Limb (tissue), 2 donors: ENCODE results near the gene CHD6.

Experiments used
- DNase-seq, 2 donors: peaks; one replicate each; pipeline ENCODE4 v3.0.0-alpha.2; 2016; ENCODE audit errors: extremely low spot score in 2 of 2

Gene CHD6, protein sequence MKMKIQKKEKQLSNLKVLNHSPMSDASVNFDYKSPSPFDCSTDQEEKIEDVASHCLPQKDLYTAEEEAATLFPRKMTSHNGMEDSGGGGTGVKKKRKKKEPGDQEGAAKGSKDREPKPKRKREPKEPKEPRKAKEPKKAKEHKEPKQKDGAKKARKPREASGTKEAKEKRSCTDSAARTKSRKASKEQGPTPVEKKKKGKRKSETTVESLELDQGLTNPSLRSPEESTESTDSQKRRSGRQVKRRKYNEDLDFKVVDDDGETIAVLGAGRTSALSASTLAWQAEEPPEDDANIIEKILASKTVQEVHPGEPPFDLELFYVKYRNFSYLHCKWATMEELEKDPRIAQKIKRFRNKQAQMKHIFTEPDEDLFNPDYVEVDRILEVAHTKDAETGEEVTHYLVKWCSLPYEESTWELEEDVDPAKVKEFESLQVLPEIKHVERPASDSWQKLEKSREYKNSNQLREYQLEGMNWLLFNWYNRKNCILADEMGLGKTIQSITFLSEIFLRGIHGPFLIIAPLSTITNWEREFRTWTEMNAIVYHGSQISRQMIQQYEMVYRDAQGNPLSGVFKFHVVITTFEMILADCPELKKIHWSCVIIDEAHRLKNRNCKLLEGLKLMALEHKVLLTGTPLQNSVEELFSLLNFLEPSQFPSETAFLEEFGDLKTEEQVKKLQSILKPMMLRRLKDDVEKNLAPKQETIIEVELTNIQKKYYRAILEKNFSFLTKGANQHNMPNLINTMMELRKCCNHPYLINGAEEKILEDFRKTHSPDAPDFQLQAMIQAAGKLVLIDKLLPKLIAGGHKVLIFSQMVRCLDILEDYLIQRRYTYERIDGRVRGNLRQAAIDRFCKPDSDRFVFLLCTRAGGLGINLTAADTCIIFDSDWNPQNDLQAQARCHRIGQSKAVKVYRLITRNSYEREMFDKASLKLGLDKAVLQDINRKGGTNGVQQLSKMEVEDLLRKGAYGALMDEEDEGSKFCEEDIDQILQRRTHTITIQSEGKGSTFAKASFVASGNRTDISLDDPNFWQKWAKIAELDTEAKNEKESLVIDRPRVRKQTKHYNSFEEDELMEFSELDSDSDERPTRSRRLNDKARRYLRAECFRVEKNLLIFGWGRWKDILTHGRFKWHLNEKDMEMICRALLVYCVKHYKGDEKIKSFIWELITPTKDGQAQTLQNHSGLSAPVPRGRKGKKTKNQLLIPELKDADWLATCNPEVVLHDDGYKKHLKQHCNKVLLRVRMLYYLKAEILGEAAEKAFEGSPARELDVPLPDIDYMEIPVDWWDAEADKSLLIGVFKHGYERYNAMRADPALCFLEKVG (N-terminal part only)

DNA sequence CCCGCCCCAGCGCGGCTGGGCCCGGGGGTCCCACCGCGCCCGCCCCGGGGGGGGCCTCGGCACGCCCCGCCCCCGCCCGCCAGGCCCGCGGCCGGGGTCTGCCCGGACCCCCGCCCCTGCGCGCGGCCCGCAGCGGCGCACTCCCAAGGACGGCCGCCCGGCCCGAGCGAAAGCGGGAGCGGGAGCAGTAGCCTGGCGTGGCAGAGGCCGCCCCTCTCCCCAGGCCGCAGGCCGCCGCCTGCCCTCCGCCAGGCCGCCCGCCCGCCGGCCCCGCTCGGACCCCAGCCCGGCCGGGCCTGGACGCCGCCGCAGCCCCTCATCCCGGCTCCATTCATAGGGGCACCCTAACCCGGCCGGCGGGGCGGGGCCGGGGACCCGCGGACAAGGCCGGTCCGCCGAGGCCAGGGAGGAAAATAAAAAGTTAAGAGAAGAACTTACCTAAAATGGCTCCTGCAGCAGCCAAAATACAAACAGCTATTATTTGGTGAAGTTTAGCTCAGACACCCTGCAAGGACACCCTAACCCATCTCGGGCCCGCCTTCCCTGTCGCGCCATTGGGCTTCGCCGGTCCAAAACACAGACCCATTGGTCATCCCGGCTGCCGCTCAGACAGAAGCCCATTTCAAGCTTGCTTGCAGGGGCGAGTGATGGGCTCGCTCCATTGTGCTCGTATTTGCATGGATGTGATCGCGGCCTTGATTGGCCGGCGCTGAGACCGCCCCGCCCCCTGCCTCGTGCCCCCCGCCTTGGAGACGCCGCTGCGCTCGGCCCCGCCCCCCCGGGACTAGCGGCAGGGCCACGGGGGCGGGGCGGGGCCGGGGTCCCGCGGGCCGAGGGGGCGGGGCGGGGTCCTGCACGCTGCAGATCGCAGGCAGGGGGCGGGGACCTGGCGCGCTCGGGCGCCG, at the start of gene CHD6:
Gene CHD6 (minus strand): TSS at position 476 of the 905 bp plus-strand sequence. CDS start 67,040 bp downstream, outside the sequence.
- peak; percentile 98 to 99 for DNase-seq

DNA sequence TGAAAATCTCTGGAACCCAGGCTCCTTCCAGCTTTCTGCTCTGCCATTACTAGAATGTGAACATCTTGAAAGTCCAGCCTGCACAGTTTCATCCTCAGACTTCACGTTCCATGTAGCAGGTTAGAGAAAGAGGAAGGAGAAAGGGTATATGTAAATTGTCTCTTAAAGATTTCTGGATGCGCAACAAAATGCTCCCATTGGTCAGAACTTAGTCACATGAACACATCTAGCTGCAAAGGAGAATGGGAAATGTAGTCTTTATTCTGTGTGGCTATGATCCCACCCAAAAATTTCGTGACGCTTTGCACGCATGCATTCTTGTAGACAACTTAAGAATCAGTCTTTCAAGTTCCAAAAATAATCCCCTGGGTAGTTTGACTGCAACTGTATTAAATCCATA, 46.4 kb upstream of the CHD6 start:
- no peak for DNase-seq

DNA sequence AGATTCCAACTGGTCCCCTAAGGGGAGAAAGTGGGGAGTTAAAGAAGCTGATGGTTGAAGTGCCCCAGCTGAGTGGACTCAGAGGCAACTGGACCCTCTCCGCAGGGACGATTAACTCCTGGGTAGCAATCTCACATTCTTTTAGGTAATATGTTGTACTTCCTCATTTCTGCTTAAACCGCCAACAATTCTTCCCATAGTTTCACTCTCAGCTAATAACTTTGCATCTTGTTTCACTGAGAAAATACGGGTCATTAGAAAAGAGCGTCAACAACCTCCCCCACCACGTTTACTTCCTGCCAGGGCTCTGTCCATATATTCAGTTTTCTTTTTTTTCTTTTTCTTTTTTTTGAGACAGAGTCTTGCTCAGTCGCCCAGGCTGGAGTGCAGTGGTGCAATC, 39.5 kb upstream of the CHD6 start:
- no peak for DNase-seq

DNA sequence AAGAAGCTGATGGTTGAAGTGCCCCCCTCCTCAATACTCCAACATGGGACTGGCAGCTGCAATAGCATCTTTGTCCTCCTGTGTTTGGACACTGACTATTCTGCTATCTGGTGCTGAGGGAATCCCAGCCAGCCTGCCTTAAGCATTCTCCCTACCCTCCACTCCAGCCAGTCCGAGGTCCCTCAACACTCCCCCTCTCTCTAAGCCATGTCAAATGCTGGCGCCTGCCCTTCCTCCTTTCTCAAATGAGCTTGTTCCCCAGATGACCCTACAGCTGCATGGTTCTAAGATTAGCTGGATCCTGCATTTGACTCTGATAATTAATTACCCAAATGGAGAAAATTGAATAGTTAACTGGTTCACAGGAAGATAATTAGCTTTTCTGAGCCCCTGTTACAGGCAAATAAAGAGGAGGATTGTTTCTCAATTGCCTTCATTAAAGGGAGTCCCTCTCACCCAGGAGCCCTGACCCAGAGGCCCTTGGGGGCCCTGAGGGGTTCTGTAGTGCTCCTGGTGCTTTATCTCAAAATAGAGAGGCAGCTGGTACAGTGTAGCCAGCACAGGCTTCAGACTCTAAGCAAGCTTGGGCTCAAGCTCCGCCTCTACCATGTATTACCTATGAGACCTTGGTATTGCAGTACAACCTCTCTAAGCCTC, 37.9 kb upstream of the CHD6 start:
- no peak for DNase-seq

DNA sequence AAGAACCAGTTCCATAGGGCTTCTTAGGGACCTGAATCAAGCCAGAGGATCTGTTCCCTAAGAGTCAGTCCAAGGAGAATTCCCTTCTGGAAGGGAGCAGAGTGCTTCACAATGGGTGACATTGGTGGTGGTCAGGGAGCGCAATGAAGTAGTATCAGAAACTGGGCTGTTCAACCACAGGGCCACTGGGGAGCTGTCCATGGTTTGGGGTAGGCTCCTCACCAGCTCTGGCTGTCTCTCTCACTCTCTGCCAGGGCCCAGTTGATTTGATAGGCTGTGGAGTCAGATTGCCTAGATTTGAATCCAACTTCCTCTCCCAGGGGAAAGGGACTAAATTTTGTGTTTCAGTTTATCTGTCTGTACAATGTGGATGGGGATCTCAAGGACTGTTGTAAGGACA, 36.7 kb upstream of the CHD6 start:
- DNase-seq = peak; percentile 21 to 47

DNA sequence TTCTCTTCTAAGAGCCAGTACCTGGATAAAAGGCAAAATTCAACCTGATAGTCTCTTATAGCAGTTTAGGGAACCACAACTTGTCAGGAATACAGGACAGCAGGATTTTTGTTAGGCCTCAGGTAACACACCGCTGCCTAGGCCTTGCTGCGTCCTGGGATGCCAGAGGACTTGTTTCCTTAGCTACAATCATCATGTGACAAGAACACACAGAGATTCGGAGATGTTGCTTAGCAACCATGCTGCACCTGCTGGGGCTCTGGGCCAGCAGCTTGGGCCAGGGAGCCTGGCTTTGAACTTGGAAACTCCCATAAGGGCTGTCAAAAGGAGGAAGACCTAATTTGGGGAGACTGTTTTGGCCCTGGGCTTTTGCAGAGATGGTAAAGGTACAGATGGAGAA, 36.1 kb upstream of the CHD6 start:
- DNase-seq = no peak

DNA sequence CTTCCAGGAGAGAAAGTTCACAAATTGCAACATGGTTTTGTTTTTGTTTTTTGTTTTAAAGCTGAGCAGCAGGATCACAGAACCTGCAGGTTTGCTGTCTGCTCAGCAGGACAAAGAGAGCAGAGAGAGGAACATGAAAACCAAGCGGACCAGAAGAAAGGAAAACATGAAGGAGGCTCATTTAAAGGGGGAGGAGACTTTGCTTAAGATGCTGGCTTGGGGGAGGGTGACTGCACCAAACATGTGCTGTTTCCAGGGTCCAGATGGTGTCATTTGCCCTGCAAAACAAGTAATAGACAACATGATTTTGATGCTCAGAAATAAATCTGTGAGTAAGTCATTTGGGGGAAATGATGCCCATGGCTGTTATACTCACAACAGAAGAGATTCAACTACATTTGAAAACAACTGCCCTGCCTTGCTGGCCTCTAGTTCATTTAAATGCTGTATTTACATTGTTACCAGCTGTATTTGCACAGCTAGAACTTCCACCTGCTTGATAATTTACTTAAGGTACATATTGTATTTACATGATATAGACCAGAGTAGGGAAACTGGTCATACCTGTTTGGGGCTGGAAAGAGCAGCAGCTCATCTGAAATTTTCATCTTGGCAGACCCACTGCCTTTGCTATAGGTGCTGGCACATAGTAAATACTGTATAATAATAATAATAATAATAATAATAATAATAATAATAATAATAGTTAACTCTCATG, 32.2 kb upstream of the CHD6 start:
- DNase-seq = no peak

DNA sequence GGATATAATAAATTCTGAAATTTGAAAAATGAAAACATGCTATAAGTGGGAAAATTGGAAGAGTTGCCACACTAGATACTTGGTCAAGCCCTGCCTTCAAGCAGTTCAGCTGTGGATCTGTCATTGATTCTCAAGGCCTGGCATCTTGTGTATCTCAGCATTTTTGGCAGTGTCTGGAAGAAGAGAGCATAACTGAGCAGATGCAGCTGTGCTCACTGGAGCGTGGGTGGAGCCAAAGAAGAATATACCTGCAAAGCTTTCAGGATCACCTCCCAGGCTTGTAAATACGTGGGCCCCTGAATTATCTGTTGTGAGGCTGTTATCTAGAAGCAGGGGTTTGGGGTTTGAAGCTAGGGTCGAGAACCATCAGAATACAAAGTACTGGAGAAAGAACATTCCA, 31.3 kb upstream of the CHD6 start:
- DNase-seq = no peak

DNA sequence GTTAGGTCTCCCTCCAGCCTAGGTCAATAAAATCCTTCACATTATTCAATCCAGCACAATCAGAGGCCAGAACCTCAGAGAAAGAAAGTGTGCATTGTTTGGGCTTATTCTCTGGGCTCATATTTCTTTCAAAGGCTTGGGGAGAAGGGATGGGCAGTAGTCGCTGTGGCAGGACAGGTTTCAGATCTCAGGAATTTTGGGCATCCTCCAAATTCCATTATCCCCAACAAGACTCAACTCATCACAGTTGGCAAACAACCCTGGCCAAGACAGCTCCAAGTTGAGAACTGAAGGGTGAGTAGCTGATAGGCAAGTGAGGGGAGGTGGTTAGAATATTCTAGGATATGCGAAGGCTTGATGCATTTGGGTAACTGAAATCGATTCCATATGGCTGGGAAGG, 27.2 kb upstream of the CHD6 start:
- DNase-seq = no peak

DNA sequence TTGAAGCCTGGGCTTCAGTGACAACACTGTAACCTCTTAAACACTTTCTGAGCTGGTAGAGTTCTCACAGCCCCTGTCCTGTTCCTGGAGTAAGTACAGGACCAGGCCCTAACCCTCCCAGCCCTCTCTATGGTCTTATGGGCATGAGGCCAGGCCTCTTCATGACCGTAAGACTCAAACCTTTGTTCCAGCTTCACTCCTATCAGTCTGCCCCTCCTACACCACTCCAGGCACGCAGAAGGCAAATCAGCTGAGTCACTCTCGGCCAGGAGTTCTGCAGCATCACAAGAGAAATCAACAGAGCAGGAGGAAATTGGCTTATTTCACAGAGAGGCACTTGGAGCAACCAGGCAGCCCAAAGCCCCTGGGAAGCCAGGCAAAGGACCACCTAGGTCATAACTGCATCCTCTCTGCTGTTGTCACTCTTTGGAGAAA, 25.3 kb upstream of the CHD6 start:
- no peak for DNase-seq

DNA sequence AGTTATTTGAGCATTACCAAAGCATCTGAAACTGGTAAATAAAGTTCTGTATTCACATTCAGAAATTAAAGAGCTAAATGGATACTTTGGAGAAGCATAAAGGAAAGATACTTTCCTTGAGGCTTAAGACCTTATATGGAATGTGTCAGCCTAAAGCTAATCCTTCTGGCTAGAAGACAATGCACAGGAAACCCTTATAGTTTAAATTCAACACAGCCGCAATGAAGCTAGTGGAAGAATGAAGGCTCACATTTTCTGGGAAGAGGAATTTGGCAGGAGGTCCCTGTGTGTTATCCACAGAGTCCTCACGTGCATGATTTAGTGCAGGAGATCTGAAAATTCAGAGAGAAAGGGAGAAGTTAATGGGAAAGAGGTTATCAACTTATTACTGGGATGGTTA, 21.5 kb upstream of the CHD6 start:
- no peak for DNase-seq

DNA sequence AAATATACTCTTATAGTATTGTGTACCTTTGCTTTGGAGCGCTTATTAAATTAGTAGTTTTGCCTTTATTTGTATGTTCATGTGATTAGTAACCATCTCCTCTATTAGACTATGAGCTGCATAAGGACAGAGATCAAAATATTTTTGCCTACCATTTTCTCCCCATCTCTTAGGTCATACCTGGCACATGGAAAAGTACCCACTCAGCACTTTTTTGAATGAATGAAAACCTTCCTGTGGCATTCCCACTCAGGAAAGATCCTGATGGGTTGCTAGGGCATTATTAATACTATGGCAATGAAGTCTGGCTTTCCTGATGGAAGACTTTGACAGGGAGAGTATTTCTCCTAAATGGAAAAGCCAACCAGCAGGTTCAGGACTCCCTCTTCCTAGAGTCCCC, 20.3 kb upstream of the CHD6 start:
- no peak for DNase-seq

DNA sequence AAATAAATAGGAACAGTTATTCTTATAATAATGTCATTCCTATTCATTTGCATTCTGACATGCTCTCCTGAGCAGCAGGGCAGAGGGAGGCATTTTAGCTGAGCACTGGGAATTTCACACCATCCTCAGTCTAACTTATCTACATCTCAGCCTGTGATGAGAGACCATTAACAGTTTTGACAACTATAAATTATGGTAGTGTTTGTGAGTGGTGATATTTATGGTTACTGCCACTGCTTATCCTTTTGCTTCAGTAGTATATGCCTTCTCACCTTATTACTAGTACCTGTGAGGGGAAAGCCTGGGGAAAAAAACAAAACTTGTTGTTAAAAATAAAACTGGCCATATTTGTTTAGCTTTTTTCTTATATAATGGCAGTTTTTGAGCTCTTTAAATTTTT, 17.0 kb upstream of the CHD6 start:
- no peak for DNase-seq

DNA sequence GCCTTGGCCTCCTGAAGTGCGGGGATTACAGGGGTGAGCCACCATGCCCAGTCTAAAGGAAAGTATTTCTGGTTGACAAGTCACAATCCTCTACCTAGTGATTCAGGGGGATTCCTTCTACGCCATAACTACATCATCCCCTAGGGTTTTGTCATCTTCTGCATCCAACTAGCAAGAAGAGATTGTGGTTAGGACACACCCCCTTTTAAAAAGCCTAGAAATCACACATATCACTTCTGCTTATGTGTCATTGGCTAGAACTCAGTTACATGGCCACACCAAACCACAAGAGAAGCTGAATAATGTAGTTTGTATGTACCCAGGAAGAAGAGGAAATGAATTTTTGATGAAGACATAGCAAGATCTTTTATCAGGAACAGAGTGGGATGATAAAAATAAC, 14.7 kb upstream of the CHD6 start:
- DNase-seq = no peak

DNA sequence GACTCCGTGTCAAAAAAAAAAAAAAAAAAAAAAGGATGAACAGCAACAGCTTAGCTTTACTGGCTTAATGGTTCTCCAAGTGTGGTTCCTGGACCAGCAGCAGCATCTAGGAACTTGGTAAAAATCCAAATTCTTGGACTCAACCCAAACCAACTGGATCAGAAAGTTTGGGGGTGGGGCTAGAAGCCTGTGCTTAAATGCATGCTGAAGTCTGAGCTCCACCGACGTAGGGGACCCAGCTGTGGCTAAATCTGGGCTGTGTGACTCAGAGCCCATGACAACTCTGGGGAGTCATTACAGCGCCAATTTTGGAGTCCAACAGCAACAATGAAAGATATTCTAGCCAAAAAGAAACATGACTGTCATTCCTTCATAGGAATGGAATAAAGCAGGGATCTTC, 13.6 kb upstream of the CHD6 start:
- DNase-seq = no peak

DNA sequence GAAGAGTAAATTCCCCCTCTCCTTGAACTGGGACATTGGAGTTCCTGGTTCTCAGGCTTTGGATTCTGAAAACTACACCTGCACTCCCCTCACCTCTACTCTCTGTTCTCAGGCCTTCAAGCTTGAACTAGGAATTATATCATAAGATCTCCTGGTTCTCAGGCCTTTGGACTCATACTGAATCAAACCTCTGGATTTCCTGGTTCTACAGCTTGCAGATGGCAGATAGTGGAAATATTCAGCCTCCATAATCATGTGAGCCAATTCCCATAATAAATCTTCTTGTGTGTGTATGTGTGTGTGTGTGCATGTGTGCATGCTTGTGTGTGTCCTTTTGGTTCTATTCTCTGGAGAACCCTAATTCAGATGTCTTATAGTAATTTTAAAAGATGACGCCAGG, 12.7 kb upstream of the CHD6 start:
- no peak for DNase-seq

DNA sequence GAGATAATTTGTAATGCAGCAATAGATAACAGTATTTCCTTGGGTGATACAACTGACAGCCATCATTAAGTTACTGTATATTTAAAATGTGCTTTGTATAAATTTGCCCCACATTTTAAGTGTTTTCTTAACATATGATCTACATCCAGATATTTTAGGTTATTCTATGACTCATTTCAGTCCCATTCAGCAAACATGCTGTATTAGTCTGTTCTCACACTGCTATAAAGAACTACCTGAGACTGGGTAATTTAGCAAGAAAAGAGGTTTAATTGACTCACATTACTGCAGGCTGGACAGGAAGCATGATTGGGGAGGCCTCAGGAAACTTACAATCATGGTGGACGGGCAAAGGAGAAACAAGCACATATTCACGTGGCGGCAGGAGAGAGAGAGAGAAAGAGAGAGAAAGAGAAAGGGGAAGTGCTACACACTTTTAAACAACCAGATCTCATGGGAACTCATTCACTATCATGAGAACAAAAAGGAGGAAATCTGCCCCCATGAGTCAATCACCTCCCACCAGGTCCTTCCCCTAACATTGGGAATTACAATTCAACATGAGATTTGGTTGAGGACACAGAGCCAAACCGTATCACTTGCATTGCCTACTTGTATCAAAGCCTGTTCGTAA, 9.6 kb upstream of the CHD6 start:
- DNase-seq = no peak

DNA sequence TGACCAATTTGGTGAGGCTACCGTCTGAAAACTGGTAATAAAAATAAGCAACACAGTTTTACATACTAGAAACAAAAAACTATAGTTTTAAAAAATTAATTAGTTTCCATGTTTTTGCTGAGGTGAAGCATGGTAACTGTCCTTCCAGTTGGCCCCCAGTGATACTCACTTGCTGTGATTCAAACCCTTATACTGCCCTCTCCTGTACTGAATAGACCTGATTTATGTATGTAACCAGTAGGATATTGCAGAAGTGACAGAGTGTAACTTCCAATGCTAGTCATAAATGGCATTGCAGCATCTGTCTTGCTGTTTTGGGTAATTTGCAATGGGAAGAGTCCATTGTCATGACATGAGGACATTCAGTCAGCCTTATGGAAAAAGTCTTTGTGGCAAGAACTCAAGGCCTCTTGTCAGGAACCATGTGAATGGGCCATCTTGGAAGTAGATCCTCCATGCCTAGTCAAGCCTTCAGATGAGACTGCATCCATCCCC, 8.9 kb upstream of the CHD6 start:
- DNase-seq = no peak
